AG09319 (cell line): ENCODE measurements around the gene ASTN2.

Experiments used
- DNase-seq: peaks from one replicate; pipeline ENCODE4 v3.0.0-alpha.2; 2010; ENCODE audit warnings: low read depth; ENCODE audit errors: extremely low read depth
- TF ChIP-seq, protein P1 (sequence below): IDR thresholded peaks from 2 replicates; pipeline ENCODE4 v1.5.1; 2011; ENCODE audit warnings: low read depth, mild to moderate bottlenecking, inconsistent platforms, low read length, moderate library complexity

ASTN2 gene

DNA sequence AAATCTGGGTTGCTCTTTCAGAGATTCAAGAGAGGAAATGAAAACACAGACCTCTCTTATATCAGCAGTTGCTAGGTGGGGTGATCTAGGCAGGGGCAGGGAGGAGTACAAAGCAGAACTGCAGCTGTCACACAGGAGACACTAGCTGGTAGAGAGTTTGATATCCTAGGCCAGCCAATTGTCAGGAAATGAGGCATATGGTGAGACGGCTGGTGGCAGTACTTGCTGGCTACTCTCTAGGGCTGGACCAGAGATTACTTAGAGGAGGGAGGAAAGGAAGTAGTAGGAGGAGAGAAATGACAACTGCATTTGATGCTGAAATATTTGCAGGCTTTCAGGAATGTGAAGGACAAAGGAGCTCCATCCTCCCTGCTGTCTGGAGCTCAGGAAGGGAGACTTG is 614.0 kb downstream of the ASTN2 start:
- TF ChIP-seq, protein P1, sequence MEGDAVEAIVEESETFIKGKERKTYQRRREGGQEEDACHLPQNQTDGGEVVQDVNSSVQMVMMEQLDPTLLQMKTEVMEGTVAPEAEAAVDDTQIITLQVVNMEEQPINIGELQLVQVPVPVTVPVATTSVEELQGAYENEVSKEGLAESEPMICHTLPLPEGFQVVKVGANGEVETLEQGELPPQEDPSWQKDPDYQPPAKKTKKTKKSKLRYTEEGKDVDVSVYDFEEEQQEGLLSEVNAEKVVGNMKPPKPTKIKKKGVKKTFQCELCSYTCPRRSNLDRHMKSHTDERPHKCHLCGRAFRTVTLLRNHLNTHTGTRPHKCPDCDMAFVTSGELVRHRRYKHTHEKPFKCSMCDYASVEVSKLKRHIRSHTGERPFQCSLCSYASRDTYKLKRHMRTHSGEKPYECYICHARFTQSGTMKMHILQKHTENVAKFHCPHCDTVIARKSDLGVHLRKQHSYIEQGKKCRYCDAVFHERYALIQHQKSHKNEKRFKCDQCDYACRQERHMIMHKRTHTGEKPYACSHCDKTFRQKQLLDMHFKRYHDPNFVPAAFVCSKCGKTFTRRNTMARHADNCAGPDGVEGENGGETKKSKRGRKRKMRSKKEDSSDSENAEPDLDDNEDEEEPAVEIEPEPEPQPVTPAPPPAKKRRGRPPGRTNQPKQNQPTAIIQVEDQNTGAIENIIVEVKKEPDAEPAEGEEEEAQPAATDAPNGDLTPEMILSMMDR, result no peak
- DNase-seq, result no peak

DNA sequence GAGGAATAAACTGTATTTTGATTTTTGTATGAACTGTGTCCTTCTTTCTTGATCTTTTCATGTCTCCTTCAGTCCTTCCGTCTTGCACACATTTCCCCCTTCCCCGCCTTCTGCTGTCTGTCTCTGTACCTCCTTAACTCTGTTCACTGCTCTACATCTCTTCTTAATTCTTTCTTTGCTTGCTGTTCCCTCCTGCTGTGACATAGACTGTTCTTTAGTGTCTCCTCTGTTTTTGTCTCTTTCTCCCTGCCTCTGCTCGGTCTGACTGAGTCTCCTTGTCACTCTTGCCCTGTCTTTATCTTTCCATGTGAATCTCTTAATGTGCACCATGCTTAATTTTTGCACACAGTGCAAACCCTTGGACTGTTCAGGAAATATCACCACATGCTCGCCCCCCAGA is 614.8 kb downstream of the ASTN2 start:
- TF ChIP-seq, protein P1, result no peak

GRCh38 chr9:116798521-116798920 is 616.3 kb downstream of the ASTN2 start:
- TF ChIP-seq, protein P1, result no peak
- no peak for DNase-seq

More for the DNA sequence above, 614.8 kb downstream of the ASTN2 start:
- DNase-seq, result no peak

GRCh38 chr9:116797276-116797675 is 617.6 kb downstream of the ASTN2 start:
- no peak for DNase-seq
- TF ChIP-seq, protein P1, result no peak

DNA sequence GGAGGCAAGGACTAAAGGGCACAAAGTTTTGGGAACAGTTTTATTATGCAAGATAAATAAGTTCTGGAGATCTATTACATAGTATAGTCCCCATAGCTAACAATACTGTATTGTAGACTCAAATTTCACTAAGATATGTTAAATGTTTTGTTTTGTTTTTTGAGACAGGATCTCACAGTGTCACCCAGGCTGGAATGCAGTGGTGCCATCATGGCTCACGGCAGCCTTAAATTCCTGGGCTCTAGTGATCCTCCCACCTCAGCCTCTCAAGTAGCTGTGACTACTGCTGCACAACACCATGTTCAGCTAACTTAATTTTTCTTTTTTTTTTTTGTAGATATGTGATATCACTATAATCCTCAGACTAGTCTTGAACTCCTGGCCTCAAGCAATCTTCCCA is 618.2 kb downstream of the ASTN2 start:
- DNase-seq, result no peak
- TF ChIP-seq, protein P1, result no peak

- DNase-seq, result no peak
- TF ChIP-seq, protein P1, result no peak
Observed at GRCh38 chr9:116795821-116796220, 619.0 kb downstream of the ASTN2 start.

DNA sequence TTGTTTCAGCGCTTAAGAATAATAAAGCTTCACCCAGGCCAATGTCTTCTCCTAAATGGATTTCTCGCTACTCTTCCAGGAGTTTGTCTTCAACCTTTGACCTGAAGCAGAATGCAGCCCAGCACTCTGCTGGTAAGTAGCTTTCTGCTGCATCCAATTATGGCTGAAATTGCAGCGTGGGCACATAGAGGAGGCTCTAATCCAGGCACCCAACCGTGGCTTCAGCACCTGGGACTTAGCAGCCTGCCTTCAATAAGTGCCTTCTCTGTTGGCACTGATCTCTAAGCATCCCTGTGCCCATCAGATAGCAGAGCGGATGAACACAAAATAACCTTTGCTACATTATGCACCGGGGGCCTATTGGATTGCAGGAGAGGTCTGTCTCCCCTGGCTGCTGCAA is 622.6 kb downstream of the ASTN2 start:
- TF ChIP-seq, protein P1, result no peak
- DNase-seq, result no peak
